Breast epithelium (tissue), 3 donors: Measurements from ENCODE around the gene NUTM2B.
"Not testable (repeated sequence)": the region's sequence is repeated elsewhere in the genome, so short reads cannot be mapped to it uniquely, and the experiment has no call there.

Experiments used
- POLR2A ChIP-seq: fragments of 450-650 bp; IDR thresholded peaks from one replicate; pipeline ENCODE4 v1.6.1; 2016; ENCODE audit warnings: antibody characterized with exemption, mild to moderate bottlenecking, moderate library complexity
- POLR2AphosphoS5 ChIP-seq, 3 donors: sonication (generic); formaldehyde crosslinking; IDR thresholded peaks; one replicate each; pipeline ENCODE4 v1.6.1; 2017; ENCODE audit warnings: antibody characterized with exemption in 3 of 3
- TF ChIP-seq, protein P1 (sequence below), 3 donors: fragments of 450-650 bp; IDR thresholded peaks; one replicate each; pipeline ENCODE4 v1.5.1; 2016 to 2017; ENCODE audit warnings: antibody characterized with exemption in 3 of 3, mild to moderate bottlenecking in 3 of 3, moderate library complexity in 3 of 3

DNA sequence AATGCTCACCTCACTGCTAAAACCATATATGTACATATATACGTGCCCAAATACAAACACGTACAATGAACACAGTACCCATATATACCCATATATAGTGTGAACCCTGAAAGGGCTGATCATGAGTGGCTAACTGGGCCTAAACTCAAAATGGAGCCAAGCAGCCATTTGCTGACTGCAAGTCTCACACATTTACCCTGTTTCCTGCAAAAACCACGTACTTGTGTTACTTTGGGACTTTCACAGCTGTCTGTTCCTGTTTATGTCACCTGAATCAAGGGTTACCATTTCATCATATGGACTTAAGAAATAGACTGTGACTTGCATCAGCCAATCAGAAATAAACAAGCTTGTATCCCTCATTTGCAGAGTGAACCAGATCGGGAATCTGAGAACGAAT, 5.9 kb upstream of the NUTM2B start:
- TF ChIP-seq, protein P1, sequence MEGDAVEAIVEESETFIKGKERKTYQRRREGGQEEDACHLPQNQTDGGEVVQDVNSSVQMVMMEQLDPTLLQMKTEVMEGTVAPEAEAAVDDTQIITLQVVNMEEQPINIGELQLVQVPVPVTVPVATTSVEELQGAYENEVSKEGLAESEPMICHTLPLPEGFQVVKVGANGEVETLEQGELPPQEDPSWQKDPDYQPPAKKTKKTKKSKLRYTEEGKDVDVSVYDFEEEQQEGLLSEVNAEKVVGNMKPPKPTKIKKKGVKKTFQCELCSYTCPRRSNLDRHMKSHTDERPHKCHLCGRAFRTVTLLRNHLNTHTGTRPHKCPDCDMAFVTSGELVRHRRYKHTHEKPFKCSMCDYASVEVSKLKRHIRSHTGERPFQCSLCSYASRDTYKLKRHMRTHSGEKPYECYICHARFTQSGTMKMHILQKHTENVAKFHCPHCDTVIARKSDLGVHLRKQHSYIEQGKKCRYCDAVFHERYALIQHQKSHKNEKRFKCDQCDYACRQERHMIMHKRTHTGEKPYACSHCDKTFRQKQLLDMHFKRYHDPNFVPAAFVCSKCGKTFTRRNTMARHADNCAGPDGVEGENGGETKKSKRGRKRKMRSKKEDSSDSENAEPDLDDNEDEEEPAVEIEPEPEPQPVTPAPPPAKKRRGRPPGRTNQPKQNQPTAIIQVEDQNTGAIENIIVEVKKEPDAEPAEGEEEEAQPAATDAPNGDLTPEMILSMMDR (IDR thresholded peaks at IDR 0.05): not testable (repeated sequence)
- TF ChIP-seq POLR2AphosphoS5 (IDR thresholded peaks at IDR 0.05); POLR2A: not testable (repeated sequence)
